ENCODE results near the gene RHEBL1.

The RHEBL1 gene

GRCh38 chr12:49054096-49054495 lies 15.7 kb downstream of the RHEBL1 start:
- no peak for TF ChIP-seq MAX (IDR thresholded peaks at IDR 0.05)
- no peak for TF ChIP-seq EP300 (IDR thresholded peaks at IDR 0.05; ENCODE audit: borderline replicate concordance)
- no peak for TF ChIP-seq RAD21 (IDR thresholded peaks at IDR 0.05; ENCODE audit: low read depth)
- no peak for TF ChIP-seq REST (IDR thresholded peaks at IDR 0.05; ENCODE audit: low read depth)
- TF ChIP-seq CREB1 (IDR thresholded peaks at IDR 0.05; ENCODE audit: low read depth): no peak
- TF ChIP-seq EGR1 (IDR thresholded peaks at IDR 0.05): no peak
- TF ChIP-seq NFIC (IDR thresholded peaks at IDR 0.05): no peak
- TF ChIP-seq USF1 (IDR thresholded peaks at IDR 0.05): no peak
- no peak for TF ChIP-seq FOXM1 (IDR thresholded peaks at IDR 0.05; ENCODE audit: borderline replicate concordance, low read depth)
- TF ChIP-seq TEAD4 (IDR thresholded peaks at IDR 0.05): no peak
- TF ChIP-seq TAF1 (IDR thresholded peaks at IDR 0.05; ENCODE audit: low read depth): no peak

- TF ChIP-seq TAF1 (IDR thresholded peaks at IDR 0.05; ENCODE audit: low read depth): no peak
- no peak for TF ChIP-seq CEBPB (IDR thresholded peaks at IDR 0.05)
- no peak for TF ChIP-seq USF1 (IDR thresholded peaks at IDR 0.05)
- TF ChIP-seq CREB1 (IDR thresholded peaks at IDR 0.05; ENCODE audit: low read depth): no peak
- no peak for TF ChIP-seq EP300 (IDR thresholded peaks at IDR 0.05; ENCODE audit: borderline replicate concordance)
- TF ChIP-seq FOXM1 (IDR thresholded peaks at IDR 0.05; ENCODE audit: borderline replicate concordance, low read depth): no peak
- TF ChIP-seq RAD21 (IDR thresholded peaks at IDR 0.05; ENCODE audit: low read depth): no peak
- TF ChIP-seq REST (IDR thresholded peaks at IDR 0.05; ENCODE audit: low read depth): no peak
- TF ChIP-seq MAX (IDR thresholded peaks at IDR 0.05): no peak
These were observed 17.1 kb downstream of the RHEBL1 start for GRCh38 chr12:49052451-49053208.

- TF ChIP-seq ZBTB7A (IDR thresholded peaks at IDR 0.05; ENCODE audit: low read depth): no peak
- TF ChIP-seq TAF1 (IDR thresholded peaks at IDR 0.05; ENCODE audit: low read depth): no peak
- no peak for TF ChIP-seq MAX (IDR thresholded peaks at IDR 0.05)
- TF ChIP-seq EGR1 (IDR thresholded peaks at IDR 0.05): no peak
- TF ChIP-seq REST (IDR thresholded peaks at IDR 0.05; ENCODE audit: low read depth): no peak
- TF ChIP-seq FOXM1 (IDR thresholded peaks at IDR 0.05; ENCODE audit: borderline replicate concordance, low read depth): no peak
- no peak for TF ChIP-seq TCF12 (IDR thresholded peaks at IDR 0.05; ENCODE audit: low read depth)
- TF ChIP-seq YY1 (IDR thresholded peaks at IDR 0.05; ENCODE audit: low read depth): no peak
- TF ChIP-seq CREB1 (IDR thresholded peaks at IDR 0.05; ENCODE audit: low read depth): no peak
- TF ChIP-seq RAD21 (IDR thresholded peaks at IDR 0.05; ENCODE audit: low read depth): no peak
These were observed 17.9 kb downstream of the RHEBL1 start for GRCh38 chr12:49051777-49052438.

GRCh38 chr12:49051373-49051764 lies 18.4 kb downstream of the RHEBL1 start:
- TF ChIP-seq ZBTB7A (IDR thresholded peaks at IDR 0.05; ENCODE audit: low read depth) (no peak), EGR1 (IDR thresholded peaks at IDR 0.05) (no peak), CEBPB (IDR thresholded peaks at IDR 0.05) (no peak), TCF12 (IDR thresholded peaks at IDR 0.05; ENCODE audit: low read depth) (no peak), REST (IDR thresholded peaks at IDR 0.05; ENCODE audit: low read depth) (no peak), FOXM1 (IDR thresholded peaks at IDR 0.05; ENCODE audit: borderline replicate concordance, low read depth) (no peak), NFIC (IDR thresholded peaks at IDR 0.05) (no peak), TEAD4 (IDR thresholded peaks at IDR 0.05) (no peak), EP300 (IDR thresholded peaks at IDR 0.05; ENCODE audit: borderline replicate concordance) (no peak), CREB1 (IDR thresholded peaks at IDR 0.05; ENCODE audit: low read depth) (no peak), YY1 (IDR thresholded peaks at IDR 0.05; ENCODE audit: low read depth) (no peak), MAX (IDR thresholded peaks at IDR 0.05) (no peak)

Data from Ishikawa (cell line).